22Rv1 (cell line): Measurements from ENCODE around the gene ATXN1.

Experiments
- ZFX ChIP-seq: fragments of 450-650 bp; IDR thresholded peaks from 2 replicates; pipeline ENCODE4 v1.6.1; 2017; ENCODE audit warnings: antibody characterized with exemption, borderline replicate concordance
- TF ChIP-seq, protein P1 (sequence below): fragments of 450-650 bp; IDR thresholded peaks from 2 replicates; pipeline ENCODE4 v1.5.1; 2017; ENCODE audit warnings: mild to moderate bottlenecking

DNA sequence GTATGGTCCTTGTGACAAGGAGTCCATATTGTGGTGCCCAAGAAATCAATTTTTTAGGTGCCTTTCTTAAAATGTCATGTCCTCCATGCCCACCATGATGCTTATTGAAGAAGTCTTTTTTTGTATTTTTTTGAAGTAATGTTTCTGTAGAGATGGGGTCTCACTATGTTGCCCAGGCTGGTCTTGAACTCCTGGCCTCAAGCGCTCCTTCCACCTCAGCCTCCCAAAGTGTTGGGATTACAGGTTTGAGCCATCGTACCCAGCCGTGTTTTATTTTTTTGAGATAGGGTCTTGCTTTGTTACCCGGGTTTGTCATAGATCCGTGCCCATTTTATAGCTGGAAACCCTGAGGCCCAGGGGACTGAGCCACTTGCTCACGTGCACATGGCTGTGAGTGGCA lies 238.3 kb downstream of the ATXN1 start:
- TF ChIP-seq, protein P1, sequence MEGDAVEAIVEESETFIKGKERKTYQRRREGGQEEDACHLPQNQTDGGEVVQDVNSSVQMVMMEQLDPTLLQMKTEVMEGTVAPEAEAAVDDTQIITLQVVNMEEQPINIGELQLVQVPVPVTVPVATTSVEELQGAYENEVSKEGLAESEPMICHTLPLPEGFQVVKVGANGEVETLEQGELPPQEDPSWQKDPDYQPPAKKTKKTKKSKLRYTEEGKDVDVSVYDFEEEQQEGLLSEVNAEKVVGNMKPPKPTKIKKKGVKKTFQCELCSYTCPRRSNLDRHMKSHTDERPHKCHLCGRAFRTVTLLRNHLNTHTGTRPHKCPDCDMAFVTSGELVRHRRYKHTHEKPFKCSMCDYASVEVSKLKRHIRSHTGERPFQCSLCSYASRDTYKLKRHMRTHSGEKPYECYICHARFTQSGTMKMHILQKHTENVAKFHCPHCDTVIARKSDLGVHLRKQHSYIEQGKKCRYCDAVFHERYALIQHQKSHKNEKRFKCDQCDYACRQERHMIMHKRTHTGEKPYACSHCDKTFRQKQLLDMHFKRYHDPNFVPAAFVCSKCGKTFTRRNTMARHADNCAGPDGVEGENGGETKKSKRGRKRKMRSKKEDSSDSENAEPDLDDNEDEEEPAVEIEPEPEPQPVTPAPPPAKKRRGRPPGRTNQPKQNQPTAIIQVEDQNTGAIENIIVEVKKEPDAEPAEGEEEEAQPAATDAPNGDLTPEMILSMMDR: no peak
- no peak for TF ChIP-seq ZFX
